Measurements from ENCODE around the gene PTPRT. TPM values are rescaled to one million over a fixed set of nuclear protein-coding genes. Genes with fewer than 3 reads are reported as not detected.

PTPRT gene
- total RNA-seq, 1 experiment from 2014 or later = 0.13 TPM

DNA sequence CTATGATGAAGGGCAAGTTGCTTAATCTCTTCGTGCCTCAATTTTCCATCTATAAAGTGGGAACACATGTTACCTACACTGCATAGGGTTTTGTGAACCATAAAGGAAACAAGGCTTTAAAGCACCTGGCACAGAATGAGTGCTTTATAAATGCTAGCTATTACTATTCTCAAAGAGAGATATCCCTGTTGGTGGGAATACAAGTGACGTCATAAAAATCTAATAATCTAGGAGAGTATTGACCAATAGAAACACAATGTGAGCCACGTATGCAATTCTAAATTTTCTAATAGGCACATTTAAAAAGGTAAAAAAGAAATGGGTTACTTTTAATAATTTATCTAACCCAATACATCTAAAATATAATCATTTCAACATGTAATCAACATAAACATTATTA, 316.4 kb downstream of the PTPRT start:
- Mint-ChIP-seq H3K4me1 (no peaks in the 10 kb centered on the region), H3K36me3 (ENCODE audit: insufficient read depth in 1 of 3, low read depth in 3 of 3) (no peaks in the 10 kb centered on the region), H3K27ac (no peak overlapping the region), H3K9me3 (no peaks in the 10 kb centered on the region; a peak in 1 of 5 replicates), H3K27me3 (ENCODE audit: low read depth) (0 out of 2 replicates have a peak, but pooled peaks cover 3% of the 10 kb centered on the region), H3K4me3 (no peak overlapping the region)
- H3K27me3 ChIP-seq (ENCODE audit: insufficient read depth, low read length) = no peaks in the 10 kb centered on the region
- no peak overlapping the region for H3T11ph ChIP-seq (ENCODE audit: low read length)
- no peak overlapping the region for H2AK5ac ChIP-seq (ENCODE audit: insufficient read length, low read length)
- no peaks in the 10 kb centered on the region for H3K9me3 ChIP-seq (ENCODE audit: control insufficient read depth, low read depth, low read length)
- H4K8ac ChIP-seq (replicated peaks; ENCODE audit: insufficient read length, low read depth, low read length) = no peak overlapping the region
- no peaks in the 10 kb centered on the region for H4K20me1 ChIP-seq (ENCODE audit: control insufficient read depth, insufficient read depth, insufficient read length)
- H2BK5ac ChIP-seq (ENCODE audit: insufficient read length, low read length) = no peak overlapping the region
- no peak overlapping the region for H2BK15ac ChIP-seq (ENCODE audit: low read depth, low read length)
- H3K23me2 ChIP-seq (ENCODE audit: insufficient read length, low read depth, low read length, poor library complexity, severe bottlenecking) = no peaks in the 10 kb centered on the region
- WGBS (ENCODE audit: extremely low coverage, insufficient read length, low lambda C conversion rate) = no CpG with 5 or more reads among the region's 3 CpGs
- no peak overlapping the region for H3K27ac ChIP-seq (ENCODE audit: insufficient read length, low read depth, low read length)
- no peak overlapping the region for H3K14ac ChIP-seq (ENCODE audit: insufficient read depth, low read length)
- H3K56ac ChIP-seq (ENCODE audit: insufficient read length, low read depth, low read length) = no peak overlapping the region
- no peak for DNase-seq
- H3K79me1 ChIP-seq (ENCODE audit: insufficient read depth, low read depth, low read length, poor library complexity, severe bottlenecking) = no peaks in the 10 kb centered on the region
- no peak overlapping the region for H4K5ac ChIP-seq (ENCODE audit: insufficient read length, low read depth, low read length)
- H2BK20ac ChIP-seq (ENCODE audit: low read depth, low read length, poor library complexity, severe bottlenecking) = no peak overlapping the region
- no peak overlapping the region for H3K23ac ChIP-seq (ENCODE audit: insufficient read length, low read depth, low read length)
- no peak overlapping the region for H3K4ac ChIP-seq (ENCODE audit: low read depth, low read length)
- no peaks in the 10 kb centered on the region for H3K4me1 ChIP-seq (ENCODE audit: insufficient read depth, low read length)
- no peak overlapping the region for H2AFZ ChIP-seq (ENCODE audit: low read length)
- H4K91ac ChIP-seq (ENCODE audit: insufficient read length, low read depth, low read length) = no peak overlapping the region
- TF ChIP-seq, protein P1, sequence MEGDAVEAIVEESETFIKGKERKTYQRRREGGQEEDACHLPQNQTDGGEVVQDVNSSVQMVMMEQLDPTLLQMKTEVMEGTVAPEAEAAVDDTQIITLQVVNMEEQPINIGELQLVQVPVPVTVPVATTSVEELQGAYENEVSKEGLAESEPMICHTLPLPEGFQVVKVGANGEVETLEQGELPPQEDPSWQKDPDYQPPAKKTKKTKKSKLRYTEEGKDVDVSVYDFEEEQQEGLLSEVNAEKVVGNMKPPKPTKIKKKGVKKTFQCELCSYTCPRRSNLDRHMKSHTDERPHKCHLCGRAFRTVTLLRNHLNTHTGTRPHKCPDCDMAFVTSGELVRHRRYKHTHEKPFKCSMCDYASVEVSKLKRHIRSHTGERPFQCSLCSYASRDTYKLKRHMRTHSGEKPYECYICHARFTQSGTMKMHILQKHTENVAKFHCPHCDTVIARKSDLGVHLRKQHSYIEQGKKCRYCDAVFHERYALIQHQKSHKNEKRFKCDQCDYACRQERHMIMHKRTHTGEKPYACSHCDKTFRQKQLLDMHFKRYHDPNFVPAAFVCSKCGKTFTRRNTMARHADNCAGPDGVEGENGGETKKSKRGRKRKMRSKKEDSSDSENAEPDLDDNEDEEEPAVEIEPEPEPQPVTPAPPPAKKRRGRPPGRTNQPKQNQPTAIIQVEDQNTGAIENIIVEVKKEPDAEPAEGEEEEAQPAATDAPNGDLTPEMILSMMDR (conservative IDR thresholded peaks at IDR 0.05) = no peak
- no peaks in the 10 kb centered on the region for H3K79me2 ChIP-seq (ENCODE audit: insufficient read depth, low read length)
- no peak overlapping the region for H3K18ac ChIP-seq (ENCODE audit: insufficient read length, low read depth, low read length)
- no peak overlapping the region for H2BK12ac ChIP-seq (ENCODE audit: insufficient read length, low read depth, low read length)
- no peak overlapping the region for H3K4me2 ChIP-seq (ENCODE audit: insufficient read depth, insufficient read length, low read length)
- no peak overlapping the region for H2BK120ac ChIP-seq (ENCODE audit: low read depth, low read length, poor library complexity, severe bottlenecking)
- H3K9ac ChIP-seq (ENCODE audit: extremely low read depth, insufficient read length, low read length) = no peak overlapping the region
